HEK293 (cell line): ENCODE measurements around the gene CTCFL.

ENCODE experiments used
- CTCF ChIA-PET: fragments of 350-600 bp; formaldehyde crosslinking; extraction: SDS; loops from one replicate; lab custom pipeline; 2021; ENCODE audit warnings: antibody characterized with exemption; lab: Yijun Ruan, JAX
- POLR2A ChIA-PET: fragments of 300-600 bp; formaldehyde crosslinking; extraction: SDS; loops from one replicate; lab custom pipeline; 2020; ENCODE audit warnings: antibody characterized with exemption, inconsistent platforms; lab: Yijun Ruan, JAX
- H3K27ac ChIP-seq: fragments of 200-500 bp; sonication (Bioruptor generic); 2 replicates; pipeline ENCODE4 v1.5.1; 2014; ENCODE audit warnings: low read depth, low read length, control low read depth, inconsistent platforms; ENCODE audit errors: extremely low read depth
- H3K36me3 ChIP-seq, 2 experiments: fragments of 200-500 bp in 1 of 2; sonication (Bioruptor generic) in 1 of 2; 1 replicate in 1 of 2; 2 replicates in 1 of 2; pipeline ENCODE4 v1.5.1; 2014 to 2017; ENCODE audit warnings: inconsistent platforms in 2 of 2, low read length in 2 of 2; ENCODE audit not compliant: control insufficient read depth in 2 of 2, insufficient read depth in 1 of 2
- H3K4me1 ChIP-seq: fragments of 200-500 bp; sonication (Bioruptor generic); 2 replicates; pipeline ENCODE4 v1.5.1; 2014; ENCODE audit warnings: mild to moderate bottlenecking, low read length, inconsistent platforms; ENCODE audit not compliant: control insufficient read depth, insufficient read depth
- H3K4me3 ChIP-seq: 2 replicates; pipeline ENCODE4 v1.5.1; 2011; ENCODE audit warnings: low read depth, mild to moderate bottlenecking, control low read depth, low read length, moderate library complexity
- H3K9me3 ChIP-seq: fragments of 200-500 bp; sonication (Bioruptor generic); 2 replicates; pipeline ENCODE4 v1.5.1; 2014; ENCODE audit warnings: low read depth, low read length, inconsistent platforms; ENCODE audit not compliant: control insufficient read depth, insufficient read depth
- CTCF ChIP-seq: fragments of 450-650 bp; formaldehyde crosslinking; IDR thresholded peaks from 2 replicates; pipeline ENCODE4 v1.5.1; 2016; ENCODE audit warnings: missing biosample characterization, missing genetic modification characterization
- KLF16 ChIP-seq: fragments of 450-650 bp; formaldehyde crosslinking; IDR thresholded peaks from 2 replicates; pipeline ENCODE4 v1.5.1; 2017; ENCODE audit warnings: missing biosample characterization, missing genetic modification characterization
- SALL2 ChIP-seq: fragments of 450-650 bp; formaldehyde crosslinking; IDR thresholded peaks from 2 replicates; pipeline ENCODE4 v1.5.0; 2017; ENCODE audit warnings: missing biosample characterization, mild to moderate bottlenecking, missing genetic modification characterization, borderline replicate concordance
- SP2 ChIP-seq: fragments of 450-650 bp; formaldehyde crosslinking; IDR thresholded peaks from 2 replicates; pipeline ENCODE4 v1.5.1; 2016; ENCODE audit warnings: missing biosample characterization, missing genetic modification characterization
- ZBTB26 ChIP-seq: fragments of 450-650 bp; formaldehyde crosslinking; optimal IDR thresholded peaks from 2 replicates; pipeline ENCODE3; 2016; ENCODE audit warnings: missing biosample characterization, mild to moderate bottlenecking, missing genetic modification characterization
- ZFHX2 ChIP-seq: fragments of 450-650 bp; formaldehyde crosslinking; conservative IDR thresholded peaks from 2 replicates; pipeline ENCODE4 v1.5.1; 2016; ENCODE audit warnings: missing biosample characterization, missing genetic modification characterization
- ZNF202 ChIP-seq: fragments of 450-650 bp; formaldehyde crosslinking; IDR thresholded peaks from 2 replicates; pipeline ENCODE4 v1.5.1; 2016; ENCODE audit warnings: missing biosample characterization, missing genetic modification characterization, borderline replicate concordance
- ZNF24 ChIP-seq: fragments of 450-650 bp; formaldehyde crosslinking; IDR thresholded peaks from 2 replicates; pipeline ENCODE4 v1.5.1; 2016; ENCODE audit warnings: missing biosample characterization, missing genetic modification characterization
- ZNF274 ChIP-seq, 2 experiments: fragments of 200-500 bp in 1 of 2; fragments of 450-650 bp in 1 of 2; sonication (Bioruptor generic) in 1 of 2; formaldehyde crosslinking in 1 of 2; IDR thresholded peaks; 2 replicates each; pipeline versions ENCODE4 v1.5.1 to v1.6.1; 2014 to 2016; ENCODE audit warnings: borderline replicate concordance in 1 of 2, inconsistent platforms in 1 of 2, low read length in 1 of 2, missing biosample characterization in 1 of 2, missing genetic modification characterization in 1 of 2
- ZNF311 ChIP-seq: fragments of 450-650 bp; formaldehyde crosslinking; IDR thresholded peaks from 2 replicates; pipeline ENCODE4 v1.5.1; 2017; ENCODE audit warnings: missing biosample characterization, missing genetic modification characterization, borderline replicate concordance
- ZNF335 ChIP-seq: fragments of 450-650 bp; formaldehyde crosslinking; conservative IDR thresholded peaks from 2 replicates; pipeline ENCODE4 v1.5.1; 2016; ENCODE audit warnings: missing biosample characterization, missing genetic modification characterization
- ZNF404 ChIP-seq: fragments of 450-650 bp; formaldehyde crosslinking; IDR thresholded peaks from 2 replicates; pipeline ENCODE4 v1.5.1; 2017; ENCODE audit warnings: missing biosample characterization, missing genetic modification characterization
- ZNF513 ChIP-seq: fragments of 450-650 bp; IDR thresholded peaks from 2 replicates; pipeline ENCODE4 v1.5.1; 2018; ENCODE audit warnings: missing biosample characterization, missing genetic modification characterization
- ZNF670 ChIP-seq: fragments of 450-650 bp; formaldehyde crosslinking; IDR thresholded peaks from 2 replicates; pipeline ENCODE4 v1.5.1; 2016; ENCODE audit warnings: missing biosample characterization, missing genetic modification characterization, low read depth
- ZNF76 ChIP-seq: fragments of 450-650 bp; formaldehyde crosslinking; IDR thresholded peaks from 2 replicates; pipeline ENCODE4; 2016; ENCODE audit warnings: low read depth, missing biosample characterization, missing genetic modification characterization, borderline replicate concordance
- ZNF785 ChIP-seq: fragments of 450-650 bp; formaldehyde crosslinking; IDR thresholded peaks from 2 replicates; pipeline ENCODE4 v1.5.1; 2016; ENCODE audit warnings: missing biosample characterization, missing genetic modification characterization
- ZNF791 ChIP-seq: fragments of 450-650 bp; formaldehyde crosslinking; IDR thresholded peaks from 2 replicates; pipeline ENCODE4 v1.5.1; 2016; ENCODE audit warnings: missing biosample characterization, missing genetic modification characterization
- ZSCAN30 ChIP-seq: fragments of 450-650 bp; IDR thresholded peaks from 2 replicates; pipeline ENCODE4 v1.5.1; 2018; ENCODE audit warnings: missing biosample characterization, mild to moderate bottlenecking, missing genetic modification characterization, moderate library complexity
- TF ChIP-seq, protein P1 (sequence below): fragments of 450-650 bp; formaldehyde crosslinking; IDR thresholded peaks from 2 replicates; pipeline ENCODE4 v1.5.1; 2016; ENCODE audit warnings: missing biosample characterization, missing genetic modification characterization
- TF ChIP-seq, protein P2 (sequence below): fragments of 450-650 bp; formaldehyde crosslinking; IDR thresholded peaks from 2 replicates; pipeline ENCODE4 v1.5.1; 2016; ENCODE audit warnings: missing biosample characterization, missing genetic modification characterization
- TF ChIP-seq, protein P3 (sequence below): fragments of 450-650 bp; formaldehyde crosslinking; IDR thresholded peaks from 2 replicates; pipeline ENCODE4 v1.5.1; 2017; ENCODE audit warnings: missing biosample characterization, mild to moderate bottlenecking, missing genetic modification characterization, moderate library complexity
- TF ChIP-seq, protein P4 (sequence below): fragments of 450-650 bp; formaldehyde crosslinking; IDR thresholded peaks from 2 replicates; pipeline ENCODE4 v1.5.1; 2016; ENCODE audit warnings: missing biosample characterization, missing genetic modification characterization, low read depth

Gene CTCFL

DNA sequence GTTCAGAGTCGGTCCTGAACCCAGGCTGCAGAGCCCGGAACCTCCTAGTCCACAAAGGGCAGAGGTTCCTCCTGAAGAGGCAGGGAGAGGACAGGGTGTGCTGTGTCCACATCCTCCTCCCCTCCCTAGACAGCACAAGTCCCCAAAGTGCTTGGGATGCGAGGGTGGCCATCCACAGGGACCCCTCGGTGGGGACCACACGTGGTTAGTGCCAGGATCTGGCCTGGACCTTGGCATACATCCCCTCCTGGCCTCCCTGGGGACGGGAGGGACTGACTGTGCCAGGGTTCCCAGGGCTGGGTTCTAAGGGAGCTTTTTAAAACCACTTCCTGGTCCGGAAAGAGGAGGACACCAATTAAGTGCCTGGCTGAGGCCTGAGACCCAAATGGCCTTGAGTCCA lies 63.2 kb downstream of the CTCFL start:
- Histone ChIP-seq H3K4me3 (no peak overlapping the region), H3K9me3 (no peaks in the 10 kb centered on the region), H3K27ac (no peak overlapping the region)
- CTCF ChIA-PET, result interaction anchor here (0.6 to 0.8 kb wide), 2 partner anchors 13 to 80 kb away, joined by 3 read pairs; no protein-coding TSS in a partner anchor
- TF ChIP-seq, protein P1, sequence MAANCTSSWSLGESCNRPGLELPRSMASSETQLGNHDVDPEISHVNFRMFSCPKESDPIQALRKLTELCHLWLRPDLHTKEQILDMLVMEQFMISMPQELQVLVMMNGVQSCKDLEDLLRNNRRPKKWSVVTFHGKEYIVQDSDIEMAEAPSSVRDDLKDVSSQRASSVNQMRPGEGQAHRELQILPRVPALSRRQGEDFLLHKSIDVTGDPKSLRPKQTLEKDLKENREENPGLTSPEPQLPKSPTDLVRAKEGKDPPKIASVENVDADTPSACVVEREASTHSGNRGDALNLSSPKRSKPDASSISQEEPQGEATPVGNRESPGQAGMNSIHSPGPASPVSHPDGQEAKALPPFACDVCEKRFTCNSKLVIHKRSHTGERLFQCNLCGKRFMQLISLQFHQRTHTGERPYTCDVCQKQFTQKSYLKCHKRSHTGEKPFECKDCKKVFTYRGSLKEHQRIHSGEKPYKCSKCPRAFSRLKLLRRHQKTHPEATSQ, result no peak
- TF ChIP-seq, protein P2, sequence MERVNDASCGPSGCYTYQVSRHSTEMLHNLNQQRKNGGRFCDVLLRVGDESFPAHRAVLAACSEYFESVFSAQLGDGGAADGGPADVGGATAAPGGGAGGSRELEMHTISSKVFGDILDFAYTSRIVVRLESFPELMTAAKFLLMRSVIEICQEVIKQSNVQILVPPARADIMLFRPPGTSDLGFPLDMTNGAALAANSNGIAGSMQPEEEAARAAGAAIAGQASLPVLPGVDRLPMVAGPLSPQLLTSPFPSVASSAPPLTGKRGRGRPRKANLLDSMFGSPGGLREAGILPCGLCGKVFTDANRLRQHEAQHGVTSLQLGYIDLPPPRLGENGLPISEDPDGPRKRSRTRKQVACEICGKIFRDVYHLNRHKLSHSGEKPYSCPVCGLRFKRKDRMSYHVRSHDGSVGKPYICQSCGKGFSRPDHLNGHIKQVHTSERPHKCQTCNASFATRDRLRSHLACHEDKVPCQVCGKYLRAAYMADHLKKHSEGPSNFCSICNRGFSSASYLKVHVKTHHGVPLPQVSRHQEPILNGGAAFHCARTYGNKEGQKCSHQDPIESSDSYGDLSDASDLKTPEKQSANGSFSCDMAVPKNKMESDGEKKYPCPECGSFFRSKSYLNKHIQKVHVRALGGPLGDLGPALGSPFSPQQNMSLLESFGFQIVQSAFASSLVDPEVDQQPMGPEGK (tag by site-specific recombination), result no peak
- TF ChIP-seq ZNF335 (no peak), ZNF670 (no peak), CTCF (tag by site-specific recombination) (no peak), ZSCAN30 (tag by site-specific recombination) (no peak), ZBTB26 (no peak), ZNF76 (tag by site-specific recombination) (no peak), ZNF24 (no peak), ZNF791 (tag by site-specific recombination) (no peak), KLF16 (tag by site-specific recombination) (no peak), SALL2 (no peak), ZNF202 (tag by site-specific recombination) (no peak), SP2 (tag by site-specific recombination) (no peak), ZNF785 (tag by site-specific recombination) (no peak), ZFHX2 (tag by site-specific recombination) (no peak)
- TF ChIP-seq, protein P3, sequence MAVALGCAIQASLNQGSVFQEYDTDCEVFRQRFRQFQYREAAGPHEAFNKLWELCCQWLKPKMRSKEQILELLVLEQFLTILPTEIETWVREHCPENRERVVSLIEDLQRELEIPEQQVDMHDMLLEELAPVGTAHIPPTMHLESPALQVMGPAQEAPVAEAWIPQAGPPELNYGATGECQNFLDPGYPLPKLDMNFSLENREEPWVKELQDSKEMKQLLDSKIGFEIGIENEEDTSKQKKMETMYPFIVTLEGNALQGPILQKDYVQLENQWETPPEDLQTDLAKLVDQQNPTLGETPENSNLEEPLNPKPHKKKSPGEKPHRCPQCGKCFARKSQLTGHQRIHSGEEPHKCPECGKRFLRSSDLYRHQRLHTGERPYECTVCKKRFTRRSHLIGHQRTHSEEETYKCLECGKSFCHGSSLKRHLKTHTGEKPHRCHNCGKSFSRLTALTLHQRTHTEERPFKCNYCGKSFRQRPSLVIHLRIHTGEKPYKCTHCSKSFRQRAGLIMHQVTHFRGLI (tag by site-specific recombination), result no peak
- TF ChIP-seq, all 188 proteins: peak for 0
- Histone ChIP-seq H3K36me3 (no peaks in the 10 kb centered on the region), H3K4me1 (no peaks in the 10 kb centered on the region)
- POLR2A ChIA-PET, result no interaction called here

DNA sequence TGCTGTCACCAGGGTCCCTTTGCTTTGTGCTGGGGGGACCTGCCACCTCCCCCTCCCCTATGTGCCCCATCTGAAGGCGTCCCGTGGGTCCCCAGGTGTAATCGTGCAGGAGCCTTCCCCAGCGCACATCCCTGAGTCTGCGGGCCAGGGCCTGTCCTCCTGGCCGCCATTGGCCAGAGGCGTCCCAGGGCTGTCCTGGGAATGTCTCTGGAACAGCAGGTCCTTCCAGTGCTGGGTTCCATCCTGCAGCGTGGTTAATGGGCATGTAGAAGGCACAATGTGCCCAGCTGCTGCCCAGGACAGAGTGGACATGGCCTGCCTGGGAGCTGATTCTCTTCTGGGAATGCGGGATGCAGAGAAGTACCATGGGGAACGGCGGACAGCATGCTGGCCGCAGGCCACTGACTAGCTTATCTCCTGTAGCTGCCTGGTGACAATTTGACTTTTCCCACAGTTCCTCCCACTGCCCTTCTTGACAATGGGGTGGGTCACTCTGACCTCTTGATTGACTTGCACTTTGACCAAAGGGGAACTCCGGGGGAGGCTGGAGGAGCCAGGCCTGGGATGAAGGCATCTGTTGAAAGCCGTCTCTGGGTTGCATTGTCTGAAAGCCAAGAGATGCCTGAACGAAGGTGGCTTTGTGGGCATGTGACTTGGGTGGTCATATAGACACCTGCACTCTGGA lies 64.0 kb downstream of the CTCFL start:
- Histone ChIP-seq H3K4me1 (no peaks in the 10 kb centered on the region), H3K4me3 (no peak overlapping the region), H3K27ac (no peak overlapping the region), H3K9me3 (no peaks in the 10 kb centered on the region), H3K36me3 (no peaks in the 10 kb centered on the region)
- CTCF ChIA-PET, result no interaction called here
- POLR2A ChIA-PET, result no interaction called here
- TF ChIP-seq ZNF513 (no peak), ZNF404 (tag by site-specific recombination) (no peak), ZFHX2 (tag by site-specific recombination) (no peak), ZNF311 (no peak), ZNF274 (IDR thresholded peaks at IDR 0.05; ENCODE audit: low read length) (no peak), ZNF274 (tag by site-specific recombination; IDR thresholded peaks at IDR 0.05; ENCODE audit: borderline replicate concordance) (no peak)
- TF ChIP-seq, protein P4, sequence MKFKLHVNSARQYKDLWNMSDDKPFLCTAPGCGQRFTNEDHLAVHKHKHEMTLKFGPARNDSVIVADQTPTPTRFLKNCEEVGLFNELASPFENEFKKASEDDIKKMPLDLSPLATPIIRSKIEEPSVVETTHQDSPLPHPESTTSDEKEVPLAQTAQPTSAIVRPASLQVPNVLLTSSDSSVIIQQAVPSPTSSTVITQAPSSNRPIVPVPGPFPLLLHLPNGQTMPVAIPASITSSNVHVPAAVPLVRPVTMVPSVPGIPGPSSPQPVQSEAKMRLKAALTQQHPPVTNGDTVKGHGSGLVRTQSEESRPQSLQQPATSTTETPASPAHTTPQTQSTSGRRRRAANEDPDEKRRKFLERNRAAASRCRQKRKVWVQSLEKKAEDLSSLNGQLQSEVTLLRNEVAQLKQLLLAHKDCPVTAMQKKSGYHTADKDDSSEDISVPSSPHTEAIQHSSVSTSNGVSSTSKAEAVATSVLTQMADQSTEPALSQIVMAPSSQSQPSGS (tag by site-specific recombination), result no peak
